Keratinocyte (primary cell): ENCODE results near the gene ADGRL3. TPM values are rescaled to one million over a fixed set of nuclear protein-coding genes. Genes with fewer than 3 reads are reported as not detected.
A peak's percentile ranks its signal among the peaks of the same experiment; 100 is the strongest.

Experiments
- DNase-seq: peaks from one replicate; pipeline ENCODE4 v3.0.0-alpha.2; 2011; ENCODE audit warnings: low read depth, missing footprints, low spot score
- FAIRE-seq: peaks from 2 replicates; lab custom pipeline; 2011; peaks lifted over from hg19 to GRCh38; lab: Jason Lieb, UNC
- H2AFZ ChIP-seq: 2 replicates; pipeline ENCODE4 v1.6.0; 2012; ENCODE audit warnings: low read length, control low read depth, inconsistent platforms; ENCODE audit not compliant: control insufficient read depth
- H3K27ac ChIP-seq: 2 replicates; pipeline ENCODE4 v1.5.1; 2011; ENCODE audit warnings: low read length; ENCODE audit not compliant: control insufficient read depth, insufficient read depth
- H3K27me3 ChIP-seq: 3 replicates; pipeline ENCODE4 v1.6.0; 2011; ENCODE audit warnings: low read length; ENCODE audit not compliant: control insufficient read depth, insufficient read depth; ENCODE audit errors: extremely low read depth
- H3K36me3 ChIP-seq, 2 experiments: 2 replicates in 1 of 2; 3 replicates in 1 of 2; pipeline ENCODE4 v1.5.1; 2011; ENCODE audit warnings: low read length in 2 of 2, mild to moderate bottlenecking in 1 of 2; ENCODE audit not compliant: control insufficient read depth in 2 of 2, insufficient read depth in 2 of 2; ENCODE audit errors: extremely low read depth in 1 of 2
- H3K4me1 ChIP-seq: 3 replicates; pipeline ENCODE4 v1.5.1; 2011; ENCODE audit warnings: low read length; ENCODE audit not compliant: control insufficient read depth, insufficient read depth; ENCODE audit errors: extremely low read depth
- H3K4me2 ChIP-seq: 3 replicates; pipeline ENCODE4 v1.6.0; 2011; ENCODE audit warnings: low read depth, low read length; ENCODE audit not compliant: control insufficient read depth, insufficient read depth; ENCODE audit errors: extremely low read depth
- H3K4me3 ChIP-seq, 3 experiments: fragments of 200-600 bp in 1 of 3; sonication (generic) in 1 of 3; 2 replicates in 2 of 3; 3 replicates in 1 of 3; pipeline ENCODE4 v1.5.1; 2011 to 2016; ENCODE audit warnings: low read length in 3 of 3, mild to moderate bottlenecking in 3 of 3, control low read depth in 2 of 3, inconsistent platforms in 1 of 3, low read depth in 1 of 3, mixed read lengths in 1 of 3, mixed run types in 1 of 3, moderate library complexity in 1 of 3; ENCODE audit not compliant: control insufficient read depth in 2 of 3, insufficient read depth in 2 of 3; ENCODE audit errors: extremely low read depth in 1 of 3
- H3K79me2 ChIP-seq: 2 replicates; pipeline ENCODE4 v1.6.0; 2012; ENCODE audit warnings: low read length; ENCODE audit not compliant: control insufficient read depth, insufficient read depth
- H3K9ac ChIP-seq: 3 replicates; pipeline ENCODE4 v1.6.0; 2011; ENCODE audit warnings: low read length; ENCODE audit not compliant: control insufficient read depth, insufficient read depth; ENCODE audit errors: extremely low read depth
- H3K9me1 ChIP-seq: 3 replicates; pipeline ENCODE4 v1.6.0; 2011; ENCODE audit warnings: low read length; ENCODE audit not compliant: control insufficient read depth, insufficient read depth; ENCODE audit errors: extremely low read depth
- H3K9me3 ChIP-seq: 2 replicates; pipeline ENCODE4 v1.5.1; 2012; ENCODE audit warnings: low read depth, low read length; ENCODE audit not compliant: control insufficient read depth
- H4K20me1 ChIP-seq: 3 replicates; pipeline ENCODE4 v1.6.0; 2011; ENCODE audit warnings: low read length; ENCODE audit not compliant: control insufficient read depth, insufficient read depth; ENCODE audit errors: extremely low read depth
- EZH2 ChIP-seq: IDR thresholded peaks from one replicate; pipeline ENCODE4 v1.6.1; 2012; ENCODE audit warnings: inconsistent platforms, mild to moderate bottlenecking, low read length, moderate library complexity
- dilution Hi-C: fragments of 300-500 bp; cut with MboI; formaldehyde crosslinking; loops from one replicate; pipeline ENCODE4 v1.7.0; 2020; ENCODE audit warnings: low sequenced_read_pairs; ENCODE audit not compliant: extremely low pct_ligation_motif_present
- polyA plus RNA-seq, 5 experiments: library from polyadenylated mRNA; depleted of rRNA in 3 of 5; stranded (reverse) in 3 of 5; stranded (forward) in 1 of 5; unstranded in 1 of 5; fragments of >200 nt; gene quantifications; 1 replicate in 1 of 5; 2 replicates in 3 of 5; 3 replicates in 1 of 5; pipeline versions ENCODE4 v1.2.1 to v1.2.3, GENCODE V29; 2011 to 2012; ENCODE audit warnings: missing spikeins in 2 of 5, low read depth in 1 of 5, low replicate concordance in 1 of 5
- TF ChIP-seq, protein P1 (sequence below), 3 experiments: IDR thresholded peaks in 1 of 3; conservative IDR thresholded peaks in 1 of 3; optimal IDR thresholded peaks in 1 of 3; 2 replicates in 2 of 3; 3 replicates in 1 of 3; pipeline versions ENCODE3 to v1.5.1; 2011; ENCODE audit warnings: low read length in 3 of 3, mild to moderate bottlenecking in 3 of 3, moderate library complexity in 2 of 3, control low read depth in 1 of 3, inconsistent platforms in 1 of 3; ENCODE audit not compliant: insufficient read depth in 2 of 3; ENCODE audit errors: extremely low read depth in 1 of 3

ADGRL3 gene
- polyA plus RNA-seq, 1 donor (not counting 4 experiments of a cell fraction or from before 2014, with no cell fraction given), result 0.18 TPM

GRCh38 chr4:61571761-61572559 is 371.8 kb downstream of the ADGRL3 start:
- dilution Hi-C loops, result no loop called here
- Histone ChIP-seq H3K4me2 (no peak overlapping the region), H3K9ac (no peak overlapping the region), H3K9me1 (no peaks in the 10 kb centered on the region), H4K20me1 (no peaks in the 10 kb centered on the region), H3K79me2 (no peaks in the 10 kb centered on the region), H3K9me3 (no peaks in the 10 kb centered on the region), H3K36me3 (no peaks in the 10 kb centered on the region), H3K4me3 (no peak overlapping the region), H3K4me1 (peaks cover 4% of the 10 kb centered on the region), H3K27ac (no peak overlapping the region), H3K27me3 (no peaks in the 10 kb centered on the region), H2AFZ (no peak overlapping the region)
- FAIRE-seq (peak; percentile 59), DNase-seq (no peak)
- TF ChIP-seq, protein P1, sequence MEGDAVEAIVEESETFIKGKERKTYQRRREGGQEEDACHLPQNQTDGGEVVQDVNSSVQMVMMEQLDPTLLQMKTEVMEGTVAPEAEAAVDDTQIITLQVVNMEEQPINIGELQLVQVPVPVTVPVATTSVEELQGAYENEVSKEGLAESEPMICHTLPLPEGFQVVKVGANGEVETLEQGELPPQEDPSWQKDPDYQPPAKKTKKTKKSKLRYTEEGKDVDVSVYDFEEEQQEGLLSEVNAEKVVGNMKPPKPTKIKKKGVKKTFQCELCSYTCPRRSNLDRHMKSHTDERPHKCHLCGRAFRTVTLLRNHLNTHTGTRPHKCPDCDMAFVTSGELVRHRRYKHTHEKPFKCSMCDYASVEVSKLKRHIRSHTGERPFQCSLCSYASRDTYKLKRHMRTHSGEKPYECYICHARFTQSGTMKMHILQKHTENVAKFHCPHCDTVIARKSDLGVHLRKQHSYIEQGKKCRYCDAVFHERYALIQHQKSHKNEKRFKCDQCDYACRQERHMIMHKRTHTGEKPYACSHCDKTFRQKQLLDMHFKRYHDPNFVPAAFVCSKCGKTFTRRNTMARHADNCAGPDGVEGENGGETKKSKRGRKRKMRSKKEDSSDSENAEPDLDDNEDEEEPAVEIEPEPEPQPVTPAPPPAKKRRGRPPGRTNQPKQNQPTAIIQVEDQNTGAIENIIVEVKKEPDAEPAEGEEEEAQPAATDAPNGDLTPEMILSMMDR (optimal IDR thresholded peaks at IDR 0.05 in 1 of 3, IDR thresholded peaks at IDR 0.05 in 1 of 3, conservative IDR thresholded peaks at IDR 0.05 in 1 of 3; ENCODE audit: extremely low read depth in 1 of 3, insufficient read depth in 2 of 3, low read length in 3 of 3), result no peak
- no peak for TF ChIP-seq EZH2

DNA sequence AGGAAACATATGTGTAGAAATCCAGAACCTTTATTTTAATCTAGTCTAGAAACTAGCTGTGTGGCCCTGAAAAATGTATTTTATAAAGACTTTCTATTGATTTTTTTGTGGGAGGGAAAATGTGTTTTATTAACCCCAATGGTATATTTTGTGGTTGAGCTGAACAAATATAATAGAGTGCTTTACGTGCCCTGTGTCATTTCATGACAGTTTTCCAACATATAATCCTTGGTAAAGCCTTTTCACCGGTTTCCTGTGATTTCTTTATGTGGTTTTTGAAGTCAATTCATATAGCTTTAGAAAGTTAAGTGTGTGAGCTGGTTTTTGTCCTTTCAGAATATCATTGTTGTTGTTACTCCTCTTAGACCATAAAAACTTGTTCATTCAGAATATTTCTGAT is 375.7 kb downstream of the ADGRL3 start:
- H2AFZ ChIP-seq, result no peak overlapping the region
- H3K4me1 ChIP-seq, result peaks cover 8% of the 10 kb centered on the region
- no peaks in the 10 kb centered on the region for H3K27me3 ChIP-seq
- no peak overlapping the region for H3K27ac ChIP-seq
- no peak overlapping the region for H3K4me3 ChIP-seq
- H4K20me1 ChIP-seq, result no peaks in the 10 kb centered on the region
- FAIRE-seq (no peak), DNase-seq (no peak)
- no peak overlapping the region for H3K4me2 ChIP-seq
- no peak overlapping the region for H3K9ac ChIP-seq
- no peaks in the 10 kb centered on the region for H3K79me2 ChIP-seq
- no peaks in the 10 kb centered on the region for H3K9me1 ChIP-seq
- no peaks in the 10 kb centered on the region for H3K9me3 ChIP-seq
- dilution Hi-C loops, result no loop called here
- no peak for TF ChIP-seq EZH2
- TF ChIP-seq, protein P1 (optimal IDR thresholded peaks at IDR 0.05 in 1 of 3, IDR thresholded peaks at IDR 0.05 in 1 of 3, conservative IDR thresholded peaks at IDR 0.05 in 1 of 3; ENCODE audit: extremely low read depth in 1 of 3, insufficient read depth in 2 of 3, low read length in 3 of 3), result no peak
- no peaks in the 10 kb centered on the region for H3K36me3 ChIP-seq
